Cardiac muscle cell (in vitro differentiated cells and primary cell): ENCODE measurements around the gene CYSRT1. TPM values are rescaled to one million over a fixed set of nuclear protein-coding genes. Genes with fewer than 3 reads are reported as not detected.

Experiments
- DNase-seq, 2 donors: peaks; one replicate each; pipeline versions ENCODE4 v3.0.0 to v3.0.0-alpha.2; 2010 to 2017; ENCODE audit warnings: low read depth in 1 of 2, low spot score in 1 of 2
- H3K27ac ChIP-seq: fragments of 200-600 bp; sonication (generic); 2 replicates; pipeline ENCODE4 v1.5.1; 2016
- H3K27me3 ChIP-seq: fragments of 200-600 bp; sonication (generic); 2 replicates; pipeline ENCODE4 v1.6.0; 2016; ENCODE audit warnings: control low read depth
- H3K36me3 ChIP-seq: fragments of 200-600 bp; sonication (generic); 2 replicates; pipeline ENCODE4 v1.5.1; 2016; ENCODE audit warnings: control low read depth
- H3K4me1 ChIP-seq: fragments of 200-600 bp; sonication (generic); 2 replicates; pipeline ENCODE4 v1.8.1; 2017; ENCODE audit warnings: low read depth, mild to moderate bottlenecking, mixed run types
- H3K4me3 ChIP-seq: fragments of 200-600 bp; sonication (generic); 2 replicates; pipeline ENCODE4 v1.5.1; 2016; ENCODE audit warnings: mild to moderate bottlenecking
- H3K9me3 ChIP-seq: fragments of 200-600 bp; sonication (generic); 2 replicates; pipeline ENCODE4 v1.5.1; 2017; ENCODE audit warnings: low read depth, mild to moderate bottlenecking, control low read depth
- CTCF ChIP-seq: IDR thresholded peaks from 2 replicates; pipeline ENCODE4 v1.5.1; 2012; ENCODE audit warnings: low read depth, mild to moderate bottlenecking, low read length
- polyA plus RNA-seq: library from polyadenylated mRNA; unstranded; fragments of >200 nt; fragmentation: Nextera tagmentation; extraction: Ambion mirVana; gene quantifications from 2 replicates; pipeline ENCODE4 v1.2.1, GENCODE V29; 2016
- total RNA-seq: library from RNA; depleted of rRNA; stranded (reverse); fragments of >200 nt; gene quantifications from 2 replicates; pipeline ENCODE4 v1.2.3, GENCODE V29; 2016

Gene CYSRT1
- total and polyA plus RNA-seq, 2 experiments from 2014 or later: 6.6 to 7.0 TPM

- no peak overlapping the region for H3K4me3 ChIP-seq
- no peak for DNase-seq
- H3K27me3 ChIP-seq: peaks cover 21% of the 10 kb centered on the region
- no peak for TF ChIP-seq CTCF
- H3K36me3 ChIP-seq: peaks cover 18% of the 10 kb centered on the region
- no peak overlapping the region for H3K27ac ChIP-seq
- H3K9me3 ChIP-seq: no peaks in the 10 kb centered on the region
- H3K4me1 ChIP-seq: no peaks in the 10 kb centered on the region
These were observed 45.9 kb upstream of the CYSRT1 start for GRCh38 chr9:137178939-137179630.

GRCh38 chr9:137179761-137180160 lies 45.2 kb upstream of the CYSRT1 start:
- no peaks in the 10 kb centered on the region for H3K4me1 ChIP-seq
- peaks cover 15% of the 10 kb centered on the region for H3K27me3 ChIP-seq
- no peaks in the 10 kb centered on the region for H3K9me3 ChIP-seq
- H3K27ac ChIP-seq: no peak overlapping the region
- no peak overlapping the region for H3K4me3 ChIP-seq
- peaks cover 18% of the 10 kb centered on the region for H3K36me3 ChIP-seq
- no peak for TF ChIP-seq CTCF
- DNase-seq: no peak

GRCh38 chr9:137180491-137180890 lies 44.5 kb upstream of the CYSRT1 start:
- H3K27me3 ChIP-seq: peaks cover 8% of the 10 kb centered on the region
- H3K9me3 ChIP-seq: no peaks in the 10 kb centered on the region
- no peaks in the 10 kb centered on the region for H3K4me1 ChIP-seq
- H3K27ac ChIP-seq: no peak overlapping the region
- H3K36me3 ChIP-seq: peaks cover 18% of the 10 kb centered on the region
- no peak for DNase-seq
- TF ChIP-seq CTCF: no peak
- no peak overlapping the region for H3K4me3 ChIP-seq

- Histone ChIP-seq H3K4me1 (no peaks in the 10 kb centered on the region), H3K9me3 (no peaks in the 10 kb centered on the region), H3K4me3 (no peak overlapping the region), H3K27ac (no peak overlapping the region), H3K36me3 (peaks cover 21% of the 10 kb centered on the region), H3K27me3 (no peaks in the 10 kb centered on the region)
- TF ChIP-seq CTCF: no peak
- no peak for DNase-seq
These were observed 43.3 kb upstream of the CYSRT1 start for GRCh38 chr9:137181680-137182079.

GRCh38 chr9:137182836-137183235 lies 42.1 kb upstream of the CYSRT1 start:
- no peak for TF ChIP-seq CTCF
- Histone ChIP-seq H3K36me3 (peaks cover 21% of the 10 kb centered on the region), H3K27me3 (no peaks in the 10 kb centered on the region), H3K9me3 (no peaks in the 10 kb centered on the region), H3K4me1 (peaks cover 10% of the 10 kb centered on the region), H3K27ac (no peak overlapping the region), H3K4me3 (no peak overlapping the region)
- no peak for DNase-seq
